Duodenal mucosa (tissue), 2 donors: ENCODE measurements around the gene HERC2.
"Not testable (repeated sequence)": the region's sequence is repeated elsewhere in the genome, so short reads cannot be mapped to it uniquely, and the experiment has no call there.

Source experiments
- H3K27ac ChIP-seq: one replicate; pipeline ENCODE4 v1.7.0; 2013; ENCODE audit warnings: low read depth, low read length
- H3K27me3 ChIP-seq, 2 donors: one replicate each; pipeline ENCODE4 v1.7.0; 2013; ENCODE audit warnings: low read length in 2 of 2, control low read depth in 1 of 2; ENCODE audit not compliant: insufficient read depth in 2 of 2, control insufficient read depth in 1 of 2
- H3K36me3 ChIP-seq, 2 donors: one replicate each; pipeline ENCODE4 v1.7.0; 2013; ENCODE audit warnings: low read length in 2 of 2, control low read depth in 1 of 2; ENCODE audit not compliant: insufficient read depth in 2 of 2, control insufficient read depth in 1 of 2
- H3K4me1 ChIP-seq, 2 donors: one replicate each; pipeline ENCODE4 v1.7.0; 2013; ENCODE audit warnings: low read length in 2 of 2, control low read depth in 1 of 2; ENCODE audit not compliant: insufficient read depth in 2 of 2, control insufficient read depth in 1 of 2
- H3K4me3 ChIP-seq, 2 donors: one replicate each; pipeline ENCODE4 v1.7.0; 2013; ENCODE audit warnings: low read length in 2 of 2, low read depth in 1 of 2
- H3K9ac ChIP-seq, 2 donors: one replicate each; pipeline ENCODE4 v1.7.0; 2013; ENCODE audit warnings: low read length in 2 of 2, low read depth in 1 of 2
- H3K9me3 ChIP-seq, 2 donors: one replicate each; pipeline ENCODE4 v1.7.0; 2013; ENCODE audit warnings: low read length in 2 of 2, control low read depth in 1 of 2; ENCODE audit not compliant: control insufficient read depth in 1 of 2

The HERC2 gene

GRCh38 chr15:28208583-28208982, 113.4 kb downstream of the HERC2 start:
- Histone ChIP-seq H3K27ac (no peak overlapping the region), H3K9me3 (no peaks in the 10 kb centered on the region), H3K9ac (no peak overlapping the region), H3K27me3 (no peaks in the 10 kb centered on the region), H3K36me3 (peaks cover 0 to 9% of the 10 kb centered on the region in 2 donors), H3K4me3 (no peak overlapping the region), H3K4me1 (no peaks in the 10 kb centered on the region)

- H3K9ac ChIP-seq, H3K27me3 ChIP-seq, H3K36me3 ChIP-seq, H3K27ac ChIP-seq, H3K4me1 ChIP-seq, H3K9me3 ChIP-seq, H3K4me3 ChIP-seq: not testable (repeated sequence)
Measured at GRCh38 chr15:28205640-28206039, 116.3 kb downstream of the HERC2 start.

DNA sequence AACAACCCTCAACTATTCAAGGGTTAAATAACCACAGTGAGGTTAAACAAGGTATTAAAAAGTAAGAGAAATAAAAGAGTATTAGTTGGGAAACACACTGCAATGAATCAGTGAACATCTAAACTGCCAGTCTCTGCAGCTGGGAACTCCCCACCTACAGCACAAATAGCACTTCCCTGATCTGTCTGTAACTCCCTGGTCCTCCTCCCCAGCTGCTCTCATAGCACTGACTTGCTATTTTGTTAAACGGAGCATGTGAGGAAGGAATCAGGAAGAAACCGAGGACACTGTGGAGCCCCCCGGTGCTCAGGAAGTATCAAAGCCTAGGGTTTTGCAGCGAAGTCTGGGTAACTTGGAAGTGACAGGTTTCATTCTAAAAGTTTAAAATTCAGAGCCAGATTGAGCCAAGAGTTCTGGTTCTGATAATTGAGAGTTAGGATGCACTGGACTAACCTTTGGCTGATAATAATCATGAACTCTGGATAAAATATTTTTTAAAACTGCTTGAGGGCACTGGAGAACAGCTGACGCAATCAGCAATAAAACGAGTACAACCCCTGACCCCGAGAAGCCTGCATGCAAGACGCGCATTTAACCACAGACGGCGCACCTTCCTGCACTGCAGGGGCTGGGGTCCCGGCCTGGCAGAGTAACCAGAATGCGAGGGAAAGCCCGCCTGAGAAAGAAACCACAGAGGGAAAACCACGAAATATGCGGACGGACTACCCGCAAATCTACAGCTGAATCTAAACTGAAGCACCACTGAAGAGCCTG, 118.7 kb downstream of the HERC2 start:
- not testable (repeated sequence) for H3K36me3 ChIP-seq, H3K27me3 ChIP-seq, H3K9me3 ChIP-seq, H3K9ac ChIP-seq, H3K4me1 ChIP-seq, H3K27ac ChIP-seq, H3K4me3 ChIP-seq

DNA sequence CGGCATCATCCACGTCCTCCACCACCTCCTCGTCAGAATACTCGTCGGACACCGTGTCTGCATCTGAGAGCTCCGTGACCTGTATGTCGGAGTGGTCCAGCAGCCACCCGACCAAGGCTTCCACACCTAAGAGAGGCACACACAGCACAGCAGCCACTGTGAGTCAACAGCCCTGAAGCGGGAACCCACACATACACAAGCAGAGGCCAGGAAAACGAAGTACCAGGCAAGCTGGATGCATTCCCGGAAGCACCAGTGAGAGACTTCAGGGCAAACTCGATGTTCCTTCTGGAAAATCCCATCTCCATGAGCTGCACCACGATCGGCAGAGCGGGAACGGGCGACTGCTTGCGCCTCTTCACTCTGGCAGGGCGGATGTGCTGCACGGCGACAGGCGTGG, 119.9 kb downstream of the HERC2 start:
- not testable (repeated sequence) for H3K4me1 ChIP-seq, H3K27me3 ChIP-seq, H3K9ac ChIP-seq, H3K27ac ChIP-seq, H3K9me3 ChIP-seq, H3K4me3 ChIP-seq
- peaks cover 0 to 15% of the 10 kb centered on the region in 2 donors for H3K36me3 ChIP-seq

- not testable (repeated sequence) for H3K9me3 ChIP-seq, H3K27ac ChIP-seq, H3K9ac ChIP-seq, H3K27me3 ChIP-seq, H3K4me3 ChIP-seq, H3K4me1 ChIP-seq
- peaks cover 0 to 26% of the 10 kb centered on the region in 2 donors for H3K36me3 ChIP-seq
Measured at GRCh38 chr15:28198215-28198614, 123.8 kb downstream of the HERC2 start.

DNA sequence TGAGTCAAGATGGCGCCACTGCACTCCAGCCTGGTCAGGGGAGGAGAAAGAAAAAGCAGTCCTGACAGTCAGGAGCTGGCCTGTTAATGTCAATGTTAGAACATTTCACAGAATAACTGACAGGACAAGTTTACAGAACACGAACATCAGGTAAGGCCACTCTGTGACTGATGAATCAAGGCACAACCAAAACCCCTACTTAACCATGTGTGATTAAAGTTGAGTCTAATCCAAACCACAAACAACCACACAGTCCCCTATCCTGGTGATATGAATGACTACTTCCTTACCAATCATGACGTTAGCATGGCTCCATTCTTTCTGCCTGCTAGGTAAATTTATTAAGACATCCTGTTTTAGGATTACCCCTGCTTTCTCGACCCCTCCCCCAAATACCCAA, 124.3 kb downstream of the HERC2 start:
- not testable (repeated sequence) for H3K9me3 ChIP-seq, H3K4me3 ChIP-seq, H3K4me1 ChIP-seq, H3K27ac ChIP-seq, H3K9ac ChIP-seq, H3K27me3 ChIP-seq
- H3K36me3 ChIP-seq, result peaks cover 0 to 28% of the 10 kb centered on the region in 2 donors

DNA sequence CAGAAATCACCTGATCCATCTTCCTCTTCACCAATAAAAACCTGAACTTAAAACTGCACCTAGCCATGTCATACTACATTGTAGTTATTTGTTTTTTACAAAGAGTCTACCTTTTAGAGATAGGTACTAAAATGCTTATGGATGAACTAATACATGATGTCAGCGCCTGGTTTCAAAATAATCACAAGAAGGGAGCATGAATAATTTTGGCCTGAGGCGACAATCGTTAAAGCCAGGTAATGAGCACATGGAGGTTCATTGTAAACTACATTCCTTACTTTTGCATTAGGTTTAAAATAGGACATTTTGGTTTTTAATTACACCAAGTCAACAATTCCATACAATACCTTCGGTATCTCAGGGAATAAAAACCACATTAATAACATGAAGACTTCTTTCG, 125.4 kb downstream of the HERC2 start:
- H3K36me3 ChIP-seq, result peaks cover 0 to 32% of the 10 kb centered on the region in 2 donors
- not testable (repeated sequence) for H3K27ac ChIP-seq, H3K9ac ChIP-seq, H3K4me1 ChIP-seq, H3K27me3 ChIP-seq, H3K4me3 ChIP-seq, H3K9me3 ChIP-seq

- peaks cover 17 to 50% of the 10 kb centered on the region in 2 donors for H3K36me3 ChIP-seq
- no peak overlapping the region for H3K27ac ChIP-seq
- H3K9me3 ChIP-seq, result no peaks in the 10 kb centered on the region
- H3K27me3 ChIP-seq, result no peaks in the 10 kb centered on the region
- no peak overlapping the region for H3K9ac ChIP-seq
- H3K4me1 ChIP-seq, result no peaks in the 10 kb centered on the region
- no peak overlapping the region for H3K4me3 ChIP-seq
Measured at GRCh38 chr15:28192772-28193171, 129.2 kb downstream of the HERC2 start.

- Histone ChIP-seq H3K9ac (no peak overlapping the region), H3K27me3 (no peaks in the 10 kb centered on the region), H3K36me3 (peaks cover 17 to 50% of the 10 kb centered on the region in 2 donors), H3K27ac (no peak overlapping the region), H3K9me3 (no peaks in the 10 kb centered on the region), H3K4me3 (no peak overlapping the region), H3K4me1 (no peaks in the 10 kb centered on the region)
Measured at GRCh38 chr15:28191832-28192231, 130.1 kb downstream of the HERC2 start.

- Histone ChIP-seq H3K27ac (no peak overlapping the region), H3K4me3 (no peak overlapping the region), H3K27me3 (no peaks in the 10 kb centered on the region), H3K9ac (no peak overlapping the region), H3K9me3 (no peaks in the 10 kb centered on the region), H3K36me3 (peaks cover 24 to 56% of the 10 kb centered on the region in 2 donors), H3K4me1 (no peaks in the 10 kb centered on the region)
Measured at GRCh38 chr15:28190391-28191174, 131.4 kb downstream of the HERC2 start.
